ENCODE data around the gene ZNF385B.
"Not testable (repeated sequence)": the region's sequence is repeated elsewhere in the genome, so short reads cannot be mapped to it uniquely, and the experiment has no call there.

The ZNF385B gene

DNA sequence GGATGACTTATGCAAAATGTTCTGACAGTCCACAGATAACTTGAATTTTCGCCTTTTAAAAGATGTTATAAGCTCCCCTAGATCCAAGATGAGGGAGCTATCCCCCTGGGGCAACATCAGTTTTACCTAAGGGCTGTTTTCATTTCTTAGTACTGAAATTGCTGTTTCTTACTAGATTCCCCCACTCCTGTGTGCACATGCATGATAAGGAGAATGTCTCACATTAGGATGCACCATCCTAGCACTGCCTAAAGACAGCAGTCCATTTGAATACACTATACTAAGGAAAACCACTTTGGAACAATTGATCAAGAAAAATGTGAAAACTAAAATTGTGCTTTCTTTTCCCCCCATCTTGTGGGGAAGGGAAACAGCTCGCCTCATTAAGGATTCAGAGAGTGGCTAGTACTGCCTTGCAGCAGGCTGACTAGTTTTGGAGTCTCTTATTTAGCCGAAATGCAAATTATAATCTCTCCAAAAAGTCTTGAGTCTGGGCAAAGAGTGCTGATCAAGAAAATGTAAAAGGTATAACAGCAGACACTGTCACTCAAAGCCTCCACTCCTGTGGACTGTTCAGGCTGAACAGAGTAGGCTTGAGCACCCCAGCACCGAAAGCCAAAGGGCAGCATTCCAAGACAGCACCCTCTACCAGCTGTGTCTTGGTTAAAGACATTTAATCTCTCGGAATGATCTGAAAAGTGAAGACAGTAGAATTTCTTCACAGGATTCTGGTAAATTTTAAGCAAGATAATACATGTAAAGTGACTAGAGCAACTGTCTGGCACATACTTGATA is 65.0 kb downstream of the ZNF385B start:
- no peak for DNase-seq

DNA sequence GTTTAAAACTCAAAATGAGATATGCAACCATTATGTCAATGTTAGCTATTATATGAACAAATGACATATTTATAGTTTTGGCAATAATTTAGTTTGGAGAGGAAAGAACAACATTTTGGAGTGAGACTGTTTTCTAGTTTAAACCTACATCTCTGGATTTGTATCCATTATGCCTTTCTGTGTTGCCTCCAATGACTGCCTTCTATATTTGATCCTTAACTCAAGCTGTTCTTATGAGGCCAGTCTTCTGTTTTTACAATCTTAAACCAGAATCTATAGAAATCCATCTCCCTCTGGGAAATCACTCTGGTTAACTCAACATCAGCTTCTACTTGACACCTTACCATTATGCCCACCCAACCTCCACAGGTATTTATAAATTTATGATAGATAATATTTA is 67.5 kb downstream of the ZNF385B start:
- DNase-seq, result no peak

DNA sequence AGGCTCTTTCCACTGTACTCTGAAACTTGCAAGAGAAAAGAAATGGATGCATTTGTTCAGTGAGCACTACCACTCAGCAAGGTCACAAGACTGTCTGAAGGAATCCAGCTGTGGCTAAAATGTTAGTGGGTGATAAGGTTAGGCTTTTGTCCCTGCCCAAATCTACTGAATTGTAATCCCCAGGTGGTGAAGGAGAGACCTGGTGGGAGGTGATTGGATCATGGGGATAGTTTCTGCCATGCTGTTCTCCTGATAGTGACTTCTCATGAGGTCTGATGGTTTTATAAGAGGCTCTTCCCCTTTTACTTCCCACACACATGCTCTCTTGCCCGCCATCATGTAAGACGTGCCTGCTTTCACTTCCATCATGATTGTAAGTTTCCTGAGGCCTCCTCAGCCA is 68.2 kb downstream of the ZNF385B start:
- DNase-seq, result no peak

DNA sequence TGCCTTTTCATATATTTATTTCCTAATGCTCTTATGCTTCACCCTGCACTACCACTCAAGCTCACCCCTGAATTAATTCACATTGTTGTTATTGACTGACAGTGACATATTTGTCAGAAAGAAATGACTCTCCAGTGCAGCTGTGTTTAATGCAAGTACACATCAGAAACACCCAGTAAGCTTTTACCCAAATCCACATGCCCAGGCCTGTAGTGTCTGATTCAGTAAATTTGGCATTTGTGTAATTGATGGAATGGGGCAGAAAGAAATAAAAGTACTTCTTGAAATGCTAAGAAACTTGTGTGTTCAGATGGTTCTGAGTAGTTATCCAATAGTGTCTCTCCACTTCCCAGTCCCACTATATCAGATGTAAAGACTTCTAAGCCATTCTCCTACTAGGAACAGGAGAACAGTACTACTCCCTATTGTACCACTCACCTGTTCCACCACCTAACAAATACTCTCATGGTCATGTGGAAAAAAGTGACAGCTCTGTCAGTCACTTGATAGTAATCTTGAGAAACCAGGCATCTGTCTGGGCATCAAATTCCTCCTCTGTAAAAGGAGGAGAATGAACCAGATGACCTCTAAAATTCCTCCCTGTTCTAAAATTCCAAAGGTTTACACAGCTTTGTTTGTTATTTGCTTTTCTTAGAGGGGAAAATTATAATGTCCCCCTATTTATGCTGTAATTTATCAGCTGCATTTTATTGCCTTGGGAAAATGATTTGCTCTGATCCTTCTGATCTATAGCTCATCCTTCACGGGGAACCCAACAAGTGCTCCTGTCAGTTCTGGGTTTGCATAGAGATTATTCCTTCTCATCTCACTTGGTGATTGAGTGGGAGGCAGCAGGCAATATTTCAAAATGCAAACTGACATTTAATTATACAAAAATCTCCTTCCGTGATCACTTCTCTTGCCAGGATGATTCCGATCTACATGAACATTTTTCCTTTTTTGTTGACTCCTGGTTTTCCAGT is 70.9 kb downstream of the ZNF385B start:
- DNase-seq, result no peak

DNA sequence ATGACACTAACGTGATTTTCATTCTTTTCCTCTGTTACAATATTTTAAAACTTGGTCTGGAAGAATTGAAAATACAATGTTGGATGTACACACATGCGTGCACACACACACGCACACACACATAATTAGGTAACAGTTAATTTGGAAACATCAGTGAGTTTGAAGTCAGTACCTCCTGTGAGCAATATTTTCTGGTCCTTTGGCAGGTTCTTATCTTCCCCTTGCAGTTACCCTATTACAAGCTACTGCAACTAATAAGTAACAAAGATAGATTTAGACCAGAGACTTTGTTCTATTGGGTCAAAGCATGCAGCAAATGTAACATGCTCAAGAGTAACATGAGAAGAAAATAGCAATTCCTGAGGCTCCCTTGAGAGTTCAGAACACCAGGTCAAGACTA is 73.3 kb downstream of the ZNF385B start:
- DNase-seq, result no peak

DNA sequence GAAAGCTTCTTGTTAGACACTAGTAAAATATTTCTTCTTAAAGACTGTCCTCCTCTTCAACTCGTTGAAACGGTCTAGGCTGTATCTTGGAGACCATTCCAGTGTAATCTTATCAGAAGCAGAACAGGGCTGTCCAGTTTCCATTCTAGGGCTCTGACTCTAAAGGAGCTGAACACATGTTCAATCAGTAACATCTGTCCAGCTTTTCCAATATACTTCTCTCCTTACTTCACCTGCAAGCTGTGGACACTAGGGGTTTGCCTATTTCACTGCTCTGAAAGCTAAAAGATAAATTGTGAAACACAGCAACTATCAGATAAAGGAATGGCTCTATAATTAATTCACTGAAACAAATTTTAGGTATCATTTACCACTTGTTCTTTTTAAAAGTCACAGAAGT is 73.8 kb downstream of the ZNF385B start:
- DNase-seq, result no peak

DNA sequence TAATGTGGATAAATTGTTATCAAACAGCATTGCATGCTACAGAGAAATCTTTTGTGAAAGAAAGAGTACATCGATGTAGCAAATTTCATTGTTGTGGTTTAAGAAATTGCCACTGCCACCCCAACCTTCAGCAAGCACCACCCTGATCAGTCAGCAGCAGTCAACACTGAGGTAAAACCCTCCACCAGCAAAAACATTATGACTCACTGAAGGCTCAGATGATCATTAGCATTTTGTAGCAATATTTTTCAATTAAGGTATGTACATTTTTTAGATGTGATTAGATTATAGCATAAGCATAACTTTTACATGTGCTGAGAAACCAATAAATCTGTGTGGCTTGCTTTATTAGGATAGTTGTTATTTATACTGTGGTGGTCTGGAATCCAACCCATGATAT is 75.5 kb downstream of the ZNF385B start:
- no peak for DNase-seq

DNA sequence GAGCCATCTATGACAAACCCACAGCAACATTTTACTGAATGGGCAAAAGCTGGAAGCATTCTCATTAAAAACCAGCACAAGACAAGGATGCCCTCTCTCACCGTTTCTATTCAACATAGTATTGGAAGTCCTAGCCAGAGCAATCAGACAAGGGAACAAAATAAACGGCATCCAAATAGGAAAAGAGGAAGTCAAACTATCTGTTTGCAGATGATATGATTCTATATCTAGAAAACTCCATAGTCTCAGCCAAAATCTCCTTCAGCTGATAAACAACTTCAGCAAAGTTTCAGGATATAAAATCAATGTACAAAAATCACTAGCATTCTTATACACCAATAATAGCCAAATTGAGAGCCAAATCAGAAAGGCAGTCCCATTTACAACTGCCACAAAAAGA is 79.1 kb downstream of the ZNF385B start:
- DNase-seq, result not testable (repeated sequence)

DNA sequence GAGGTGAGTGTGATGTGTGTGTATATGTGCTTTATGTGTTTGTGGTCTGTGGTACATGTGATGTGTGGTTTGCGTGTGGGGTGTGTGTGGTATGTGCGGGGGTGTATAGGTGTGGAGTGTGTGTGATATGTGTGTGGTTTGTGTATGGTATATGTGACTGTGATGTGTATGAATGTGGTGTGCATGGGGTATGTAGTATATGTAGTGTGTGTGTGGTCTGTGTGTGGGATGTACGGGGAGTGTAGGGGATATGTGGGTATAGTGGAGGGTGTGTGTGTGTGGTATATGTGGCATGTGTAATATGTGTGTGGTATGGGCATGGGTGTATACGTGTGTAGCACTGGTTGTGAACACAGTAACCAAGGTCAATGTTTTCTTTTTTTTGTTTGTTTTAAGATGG is 87.4 kb downstream of the ZNF385B start:
- no peak for DNase-seq

DNA sequence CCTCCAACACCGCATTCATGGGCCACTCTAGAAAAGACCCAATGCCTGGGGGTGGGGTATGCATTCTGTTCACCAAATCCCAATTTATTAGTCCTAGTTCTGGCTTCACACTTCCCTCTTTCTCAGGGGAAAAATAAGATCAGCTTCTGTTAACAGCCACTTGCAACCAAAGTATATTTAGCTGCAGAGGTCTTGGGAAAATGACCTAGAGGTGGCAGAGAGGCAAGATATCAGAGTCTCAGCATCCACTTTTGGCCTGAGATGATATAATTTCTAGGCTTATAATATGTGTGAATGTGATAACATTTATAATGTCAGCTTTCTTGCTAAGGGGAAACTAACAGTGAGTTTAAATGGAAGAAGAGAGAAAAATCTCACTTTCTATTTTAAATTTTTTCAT is 89.1 kb downstream of the ZNF385B start:
- no peak for DNase-seq

DNA sequence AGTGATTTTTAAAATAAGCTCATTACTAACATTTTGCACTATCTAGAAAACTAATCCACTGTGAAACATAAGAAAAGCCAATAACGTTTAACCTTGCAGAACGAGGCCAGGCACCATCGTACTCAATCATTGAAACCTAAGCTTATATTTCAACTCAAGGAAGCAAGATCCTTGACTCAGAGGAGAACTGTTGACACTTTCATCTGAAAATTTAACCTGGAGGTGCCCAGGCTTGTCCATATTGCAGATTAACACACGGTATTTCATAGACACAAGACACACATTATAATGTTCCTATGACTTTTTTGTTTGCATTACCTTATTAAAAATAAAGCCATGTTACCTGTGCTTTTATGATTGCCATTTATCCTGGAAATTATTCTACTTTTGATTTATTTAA is 89.6 kb downstream of the ZNF385B start:
- no peak for DNase-seq

DNA sequence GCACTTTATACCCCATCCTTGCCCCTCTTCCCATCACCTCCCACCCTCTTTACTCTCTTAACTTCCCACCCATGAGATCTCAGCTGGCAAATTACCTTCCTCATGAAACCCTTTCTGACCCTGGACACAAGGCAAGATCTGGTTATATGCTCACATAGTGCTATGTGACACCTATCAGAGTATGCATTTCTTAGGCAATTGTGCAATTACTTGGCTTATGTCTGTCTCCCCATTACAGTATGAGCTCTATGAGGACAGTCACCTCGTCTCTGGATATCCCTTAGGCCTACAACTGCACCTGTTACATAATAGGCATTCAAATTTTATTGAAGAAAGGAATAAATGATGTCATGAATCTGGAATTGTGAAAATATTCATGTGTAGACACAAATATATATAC is 91.4 kb downstream of the ZNF385B start:
- DNase-seq, result no peak

DNA sequence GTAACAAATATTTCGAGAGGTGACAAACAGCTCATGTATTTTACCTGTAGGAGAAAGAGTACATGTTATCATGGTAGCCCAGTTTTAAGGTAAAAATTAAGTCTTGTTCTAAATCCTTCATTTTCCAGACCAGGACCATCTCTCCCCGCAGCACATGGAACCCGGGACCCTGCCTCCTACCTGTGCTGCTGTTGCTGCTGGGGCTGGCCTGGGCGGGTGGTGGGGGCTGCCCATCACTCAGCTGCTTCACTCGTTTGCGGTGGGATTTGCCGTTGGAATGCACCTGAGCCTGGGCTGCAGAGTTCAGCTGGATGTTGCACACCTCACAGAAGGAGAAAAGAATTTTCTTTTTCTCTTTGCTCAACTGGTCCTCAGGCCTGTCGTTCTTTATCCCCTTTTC is 92.1 kb downstream of the ZNF385B start:
- no peak for DNase-seq

DNA sequence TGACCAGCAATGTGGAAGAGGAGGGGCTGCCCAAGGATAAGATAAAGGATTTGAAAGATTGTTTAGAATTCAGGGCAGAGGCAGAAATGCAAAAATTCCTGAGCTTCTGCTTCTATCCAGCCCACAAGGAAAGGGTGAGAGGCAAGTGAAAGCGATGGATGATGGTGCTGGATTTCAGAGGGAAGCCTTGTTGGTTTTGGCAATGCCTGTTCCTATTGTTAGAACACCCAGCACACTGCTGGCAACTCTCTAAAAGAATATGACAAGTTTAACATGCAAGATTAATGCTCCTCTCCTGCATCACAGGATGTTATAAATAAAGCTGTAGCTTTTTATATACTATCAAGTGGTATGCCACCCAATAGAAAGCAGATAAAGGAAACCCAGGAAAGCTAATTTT is 92.6 kb downstream of the ZNF385B start:
- DNase-seq, result no peak

DNA sequence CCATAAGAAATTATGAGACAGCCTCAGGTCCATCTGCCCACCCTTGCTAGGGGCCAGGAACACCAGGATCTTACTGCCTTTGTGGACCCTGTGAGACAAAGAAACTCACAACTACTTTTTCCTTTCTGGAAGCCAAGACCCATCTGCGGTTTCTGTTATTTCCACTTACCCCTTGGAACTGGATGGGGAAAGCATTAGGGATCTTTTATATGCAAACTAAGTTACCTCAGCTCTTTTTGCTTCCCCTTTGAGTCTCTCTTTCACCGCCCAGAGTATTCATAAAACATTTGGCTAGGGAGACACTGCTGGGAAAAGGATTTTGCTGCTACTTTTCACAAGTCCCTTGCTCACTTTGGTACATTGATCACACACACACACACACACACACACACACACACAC is 95.7 kb downstream of the ZNF385B start:
- no peak for DNase-seq

DNA sequence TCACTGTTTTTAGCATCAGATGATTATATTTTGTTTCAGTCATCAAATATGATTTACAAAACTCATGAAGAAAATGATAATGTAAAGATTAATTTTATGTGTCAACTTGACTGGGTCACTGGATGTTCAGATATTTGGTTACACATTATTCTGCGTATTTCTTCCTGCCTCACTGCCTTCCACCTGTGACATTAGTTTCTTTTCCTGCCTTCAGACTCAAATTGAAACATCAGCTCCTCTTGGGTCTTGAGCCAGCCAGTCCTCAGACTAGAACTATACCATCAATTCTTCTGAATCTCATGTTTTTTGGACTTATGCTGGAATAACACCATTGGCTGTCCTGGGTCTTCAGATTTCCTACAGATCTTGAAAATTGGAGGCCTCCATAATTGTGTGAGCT is 96.7 kb downstream of the ZNF385B start:
- DNase-seq, result no peak

DNA sequence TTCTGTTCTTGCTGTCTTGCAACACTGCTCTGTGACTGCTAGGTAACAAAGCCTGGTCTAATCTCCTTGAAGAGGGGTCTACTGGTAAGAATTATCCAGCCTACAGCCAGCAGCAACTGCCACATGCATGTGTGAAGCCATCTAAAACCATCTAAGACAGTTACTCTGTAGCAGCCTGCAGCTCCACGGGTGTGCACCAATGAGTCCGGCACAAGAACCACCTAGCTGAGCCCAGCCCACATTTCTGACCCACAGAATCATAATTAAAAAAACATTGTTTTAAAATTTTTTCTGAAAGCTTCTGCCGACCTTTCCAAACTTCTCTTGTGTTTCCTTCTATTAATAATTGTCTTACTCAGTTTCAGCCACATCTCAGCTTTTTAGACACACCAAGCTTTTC is 102.8 kb downstream of the ZNF385B start:
- DNase-seq, result no peak

DNA sequence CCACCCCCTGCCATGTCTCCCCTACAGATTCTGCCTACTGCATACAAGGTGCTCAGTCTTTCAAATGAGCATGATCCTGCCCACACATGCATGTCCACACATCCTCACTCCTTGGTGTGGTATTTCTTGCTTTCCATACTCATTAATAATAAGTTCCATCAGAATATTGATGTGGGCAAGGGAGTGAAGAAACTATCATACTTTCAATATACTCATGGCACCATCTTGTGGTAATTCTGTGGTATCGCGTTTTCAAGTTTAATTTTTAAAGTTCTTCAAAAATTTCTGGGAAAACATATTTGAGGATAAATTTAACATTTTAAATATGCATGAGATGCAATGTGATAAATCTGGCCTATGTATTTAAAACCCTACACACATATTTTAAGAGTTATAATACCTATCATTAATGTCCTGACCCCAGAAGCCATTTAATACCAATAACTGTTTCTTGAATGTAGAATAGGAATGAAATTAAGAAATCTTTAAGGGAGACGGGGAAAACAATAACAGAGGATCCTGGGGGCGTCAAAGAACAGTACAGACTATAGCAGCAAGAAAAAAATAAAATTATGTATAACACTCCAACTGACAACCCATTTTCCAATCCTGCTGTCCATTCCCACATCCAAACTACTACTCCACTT is 110.1 kb downstream of the ZNF385B start:
- peak; percentile 28 for DNase-seq

DNA sequence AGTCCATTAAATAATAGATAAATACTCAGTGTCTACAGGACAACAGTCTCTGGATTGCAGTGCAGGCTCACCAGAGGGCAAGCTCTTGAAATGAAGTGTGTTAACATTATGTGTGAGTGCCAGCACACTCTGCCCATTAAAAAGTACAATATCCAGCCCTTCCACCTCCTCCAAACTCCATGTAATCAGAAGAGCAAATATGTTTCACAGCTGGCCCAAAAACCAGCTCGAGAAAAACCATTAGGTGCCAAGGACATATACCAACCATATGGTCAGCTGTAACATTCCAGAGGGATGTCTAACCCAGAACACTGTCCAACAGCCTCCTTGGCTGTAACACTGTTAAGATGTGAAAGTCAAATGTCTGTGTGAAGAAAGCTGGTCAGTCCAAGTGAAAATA is 112.2 kb downstream of the ZNF385B start:
- DNase-seq, result no peak

DNA sequence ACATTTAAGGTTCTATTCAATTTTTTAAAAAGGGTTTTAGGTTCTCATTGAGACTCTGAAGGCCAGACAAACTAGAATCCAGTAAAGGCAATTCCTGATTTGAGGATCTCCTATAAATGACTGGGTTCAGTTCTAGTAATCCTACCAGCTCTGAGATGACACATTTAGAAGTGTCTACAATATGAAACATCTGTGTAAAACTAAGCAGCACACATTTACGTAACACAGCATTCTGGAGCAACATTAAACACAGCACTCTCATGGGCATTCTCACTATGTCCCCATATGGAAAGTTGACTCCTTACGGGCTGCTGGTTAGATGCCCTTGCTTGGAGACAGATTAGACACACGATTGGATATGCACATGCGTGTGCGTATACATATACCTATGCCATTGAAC is 114.4 kb downstream of the ZNF385B start:
- DNase-seq, result no peak

DNA sequence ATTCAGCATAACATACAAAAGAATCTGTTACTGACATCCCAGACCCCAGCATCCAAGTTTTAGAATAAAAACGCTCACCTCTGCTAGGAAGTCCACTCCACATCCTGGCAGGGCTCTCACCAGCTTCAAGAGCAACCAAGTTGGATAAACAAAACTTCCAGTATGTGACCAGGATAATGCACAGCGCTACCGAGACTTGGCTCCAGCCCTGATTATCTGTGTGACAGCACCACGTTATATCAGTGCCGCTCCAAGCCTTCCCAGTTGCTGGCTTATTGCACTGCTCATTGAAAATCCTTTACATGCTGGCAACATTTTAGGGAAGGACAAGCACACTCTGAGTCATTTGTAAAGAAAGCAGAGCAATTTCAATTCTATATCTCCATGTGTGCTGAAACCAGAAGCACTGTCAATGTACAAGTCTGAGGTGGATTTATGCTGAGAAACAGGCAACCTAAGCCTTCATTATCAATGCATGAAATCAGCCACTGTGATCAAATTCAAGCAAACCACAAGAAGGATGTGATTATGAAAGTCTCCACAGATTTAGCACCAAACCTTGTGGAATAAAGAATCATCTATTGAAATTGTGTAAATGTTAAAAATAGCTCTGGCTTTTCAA is 115.7 kb downstream of the ZNF385B start:
- no peak for DNase-seq

DNA sequence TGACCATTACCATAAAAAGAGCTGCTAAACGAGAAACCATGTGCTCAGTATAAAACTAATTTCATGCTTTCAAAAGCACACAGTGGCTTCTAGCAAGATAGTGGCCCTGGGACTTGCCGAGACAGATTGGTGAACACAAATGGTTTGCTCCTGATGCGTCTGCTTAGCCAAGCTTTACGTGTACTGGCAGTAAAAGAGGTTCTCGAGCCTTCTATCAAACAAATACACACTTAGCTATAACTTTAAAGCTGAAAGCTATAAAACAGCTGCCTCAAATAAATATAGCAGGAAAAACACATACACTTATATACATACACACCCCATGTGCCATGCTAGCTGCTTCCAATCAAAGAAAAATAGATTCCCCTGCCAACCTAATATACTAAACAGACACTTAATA is 117.0 kb downstream of the ZNF385B start:
- no peak for DNase-seq

DNA sequence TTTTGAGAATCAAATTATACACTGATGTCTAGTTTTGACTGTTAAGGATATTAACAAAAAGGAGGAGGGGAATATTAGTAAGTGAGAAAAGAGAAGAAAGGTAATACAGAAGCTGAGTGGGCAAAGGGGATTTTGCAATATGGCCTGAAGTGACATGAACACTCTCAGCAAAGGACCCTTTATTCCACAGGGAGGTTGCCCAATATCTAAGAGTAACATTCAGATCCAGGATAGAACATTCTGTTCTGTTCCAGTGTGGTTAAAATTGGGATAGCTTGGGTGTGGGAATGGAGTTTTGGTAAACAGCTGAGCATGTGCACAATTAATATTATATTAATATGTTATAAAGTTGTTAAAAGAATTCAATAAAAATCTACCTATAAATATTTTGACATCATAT is 120.1 kb downstream of the ZNF385B start:
- DNase-seq, result no peak

Data from NCI-H774 (cell line).